DOHH2 (cell line): Measurements from ENCODE around the gene HDAC4.

Experiments used
- H3F3A ChIP-seq: fragments of 200-600 bp; sonication (generic), shearing (Covaris generic); 2 replicates; pipeline ENCODE4 v1.6.0; 2016; ENCODE audit warnings: antibody characterized with exemption, mild to moderate bottlenecking; ENCODE audit not compliant: control insufficient read depth, insufficient read depth
- H3K27ac ChIP-seq: fragments of 200-600 bp; sonication (generic); 2 replicates; pipeline ENCODE4 v1.5.1; 2014; ENCODE audit warnings: low read depth, mild to moderate bottlenecking, low read length, moderate library complexity
- H3K27me3 ChIP-seq: fragments of 200-600 bp; sonication (generic); 2 replicates; pipeline ENCODE4 v1.6.1; 2014; ENCODE audit warnings: mild to moderate bottlenecking, low read length, mixed read lengths; ENCODE audit not compliant: control insufficient read depth
- H3K36me3 ChIP-seq: fragments of 200-600 bp; sonication (generic); 2 replicates; pipeline ENCODE4 v1.6.1; 2014; ENCODE audit warnings: mild to moderate bottlenecking, low read length, moderate library complexity, mixed read lengths; ENCODE audit not compliant: control insufficient read depth
- H3K4me1 ChIP-seq: fragments of 200-600 bp; sonication (generic); 2 replicates; pipeline ENCODE4 v1.6.1; 2014; ENCODE audit warnings: mild to moderate bottlenecking, low read length, mixed read lengths; ENCODE audit not compliant: control insufficient read depth
- H3K4me2 ChIP-seq: fragments of 200-600 bp; sonication (generic); 2 replicates; pipeline ENCODE4 v1.6.0; 2014; ENCODE audit warnings: mild to moderate bottlenecking, low read length, moderate library complexity
- H3K4me3 ChIP-seq: fragments of 200-600 bp; sonication (generic); 2 replicates; pipeline ENCODE4 v1.5.1; 2014; ENCODE audit warnings: mild to moderate bottlenecking, low read length, mixed read lengths
- H3K79me2 ChIP-seq: fragments of 200-600 bp; sonication (generic); 2 replicates; pipeline ENCODE4 v1.6.1; 2014; ENCODE audit warnings: mild to moderate bottlenecking, low read length, mixed read lengths; ENCODE audit not compliant: control insufficient read depth
- H3K9me2 ChIP-seq: fragments of 200-600 bp; sonication (generic); replicated peaks from 2 replicates; pipeline ENCODE4 v1.6.1; 2014; ENCODE audit warnings: mild to moderate bottlenecking, low read length, mixed read lengths; ENCODE audit not compliant: control insufficient read depth
- H3K9me3 ChIP-seq: fragments of 200-600 bp; sonication (generic); 2 replicates; pipeline ENCODE4 v1.6.1; 2014; ENCODE audit warnings: antibody characterized with exemption, low read length, mixed read lengths; ENCODE audit not compliant: control insufficient read depth, insufficient read depth
- H4K20me1 ChIP-seq: fragments of 200-600 bp; sonication (generic); 2 replicates; pipeline ENCODE4 v1.6.0; 2014; ENCODE audit warnings: low read depth, mild to moderate bottlenecking, antibody characterized with exemption, low read length, moderate library complexity; ENCODE audit not compliant: control insufficient read depth, insufficient read depth
- EZH2phosphoT487 ChIP-seq: fragments of 200-600 bp; sonication (generic); IDR thresholded peaks from 2 replicates; pipeline ENCODE4 v1.6.1; 2017; ENCODE audit warnings: borderline replicate concordance, mild to moderate bottlenecking, antibody characterized with exemption, low read length, moderate library complexity, mixed read lengths
- TF ChIP-seq, protein P1 (sequence below): fragments of 200-600 bp; sonication (generic); IDR thresholded peaks from one replicate; pipeline ENCODE4 v1.5.1; 2014; ENCODE audit warnings: antibody characterized with exemption, mild to moderate bottlenecking, low read depth, low read length; ENCODE audit not compliant: poor library complexity, severe bottlenecking

Gene HDAC4

DNA sequence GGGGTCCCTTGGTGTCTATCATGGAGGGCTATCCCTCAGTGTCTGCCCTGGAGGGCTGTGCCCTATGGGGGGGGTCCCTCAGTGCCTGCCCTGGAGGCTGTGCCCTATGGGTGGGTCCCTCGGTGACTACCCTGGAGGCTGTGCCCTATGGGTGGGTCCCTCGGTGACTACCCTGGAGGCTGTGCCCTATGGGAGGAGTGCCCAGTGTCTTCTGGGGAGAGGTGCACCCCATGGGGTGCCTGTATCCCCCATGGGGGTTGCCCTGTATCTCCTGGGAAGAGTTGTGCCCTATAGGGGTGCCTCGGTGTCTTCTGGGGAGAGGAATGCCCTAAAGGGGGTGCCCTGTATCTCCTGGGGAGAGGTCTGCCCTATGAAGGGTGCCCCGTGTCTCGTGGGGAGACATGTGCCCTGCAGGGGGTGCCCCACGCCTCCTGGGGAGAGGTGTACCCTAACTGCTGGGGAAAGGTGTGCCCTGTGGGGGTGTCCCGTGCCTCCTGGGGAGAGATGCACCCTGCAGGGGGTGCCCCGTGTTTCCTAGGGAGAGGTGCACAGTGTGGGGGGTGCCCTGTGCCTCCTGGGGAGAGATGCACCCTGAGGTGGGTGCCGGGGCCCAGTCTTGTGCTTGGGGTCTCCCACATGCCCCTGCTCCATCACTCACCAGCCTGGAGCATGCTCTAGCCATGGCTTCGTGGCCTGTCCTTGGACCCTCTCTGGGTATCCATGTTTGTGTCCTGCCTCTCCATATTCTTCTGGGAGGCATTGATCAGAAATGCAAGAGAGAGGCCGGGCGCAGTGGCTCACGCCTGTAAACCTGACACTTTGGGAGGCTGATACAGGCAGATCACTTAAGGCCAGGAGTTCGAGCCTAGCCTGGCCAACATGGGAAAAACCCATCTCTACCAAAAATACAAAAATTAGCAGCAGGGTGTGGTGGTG, 215.6 kb downstream of the HDAC4 start:
- Histone ChIP-seq H3K4me1 (no peaks in the 10 kb centered on the region), H4K20me1 (no peaks in the 10 kb centered on the region), H3K79me2 (no peaks in the 10 kb centered on the region), H3K4me3 (no peak overlapping the region), H3F3A (no peaks in the 10 kb centered on the region), H3K27me3 (no peaks in the 10 kb centered on the region), H3K9me2 (no peaks in the 10 kb centered on the region), H3K4me2 (no peak overlapping the region), H3K36me3 (no peaks in the 10 kb centered on the region), H3K9me3 (no peaks in the 10 kb centered on the region), H3K27ac (no peak overlapping the region)
- TF ChIP-seq, protein P1, sequence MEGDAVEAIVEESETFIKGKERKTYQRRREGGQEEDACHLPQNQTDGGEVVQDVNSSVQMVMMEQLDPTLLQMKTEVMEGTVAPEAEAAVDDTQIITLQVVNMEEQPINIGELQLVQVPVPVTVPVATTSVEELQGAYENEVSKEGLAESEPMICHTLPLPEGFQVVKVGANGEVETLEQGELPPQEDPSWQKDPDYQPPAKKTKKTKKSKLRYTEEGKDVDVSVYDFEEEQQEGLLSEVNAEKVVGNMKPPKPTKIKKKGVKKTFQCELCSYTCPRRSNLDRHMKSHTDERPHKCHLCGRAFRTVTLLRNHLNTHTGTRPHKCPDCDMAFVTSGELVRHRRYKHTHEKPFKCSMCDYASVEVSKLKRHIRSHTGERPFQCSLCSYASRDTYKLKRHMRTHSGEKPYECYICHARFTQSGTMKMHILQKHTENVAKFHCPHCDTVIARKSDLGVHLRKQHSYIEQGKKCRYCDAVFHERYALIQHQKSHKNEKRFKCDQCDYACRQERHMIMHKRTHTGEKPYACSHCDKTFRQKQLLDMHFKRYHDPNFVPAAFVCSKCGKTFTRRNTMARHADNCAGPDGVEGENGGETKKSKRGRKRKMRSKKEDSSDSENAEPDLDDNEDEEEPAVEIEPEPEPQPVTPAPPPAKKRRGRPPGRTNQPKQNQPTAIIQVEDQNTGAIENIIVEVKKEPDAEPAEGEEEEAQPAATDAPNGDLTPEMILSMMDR: no peak
- no peak for TF ChIP-seq EZH2phosphoT487

GRCh38 chr2:239184179-239184578, 216.6 kb downstream of the HDAC4 start:
- Histone ChIP-seq H3K9me3 (no peaks in the 10 kb centered on the region), H3K4me1 (no peaks in the 10 kb centered on the region), H3K27ac (no peak overlapping the region), H3F3A (no peaks in the 10 kb centered on the region), H3K4me2 (no peak overlapping the region), H3K9me2 (no peaks in the 10 kb centered on the region), H4K20me1 (no peaks in the 10 kb centered on the region), H3K4me3 (no peak overlapping the region), H3K36me3 (no peaks in the 10 kb centered on the region), H3K27me3 (no peaks in the 10 kb centered on the region), H3K79me2 (no peaks in the 10 kb centered on the region)
- TF ChIP-seq, protein P1: no peak
- TF ChIP-seq EZH2phosphoT487: no peak

GRCh38 chr2:239182981-239183791, 217.6 kb downstream of the HDAC4 start:
- no peak overlapping the region for H3K4me2 ChIP-seq
- H3K27me3 ChIP-seq: no peaks in the 10 kb centered on the region
- H3K4me3 ChIP-seq: no peak overlapping the region
- no peaks in the 10 kb centered on the region for H3K4me1 ChIP-seq
- H3K9me2 ChIP-seq: no peaks in the 10 kb centered on the region
- no peaks in the 10 kb centered on the region for H3K9me3 ChIP-seq
- no peaks in the 10 kb centered on the region for H3F3A ChIP-seq
- H3K36me3 ChIP-seq: no peaks in the 10 kb centered on the region
- TF ChIP-seq EZH2phosphoT487: no peak
- TF ChIP-seq, protein P1: no peak
- no peaks in the 10 kb centered on the region for H3K79me2 ChIP-seq
- H3K27ac ChIP-seq: no peak overlapping the region
- no peaks in the 10 kb centered on the region for H4K20me1 ChIP-seq
